Peyer's patch (tissue), 4 donors: Measurements from ENCODE around the gene OLFM1. TPM values are rescaled to one million over a fixed set of nuclear protein-coding genes. Genes with fewer than 3 reads are reported as not detected.

Source experiments
- DNase-seq, 3 donors: peaks; one replicate each; pipeline ENCODE4 v3.0.0-alpha.2; 2017 to 2019
- H3K27ac ChIP-seq, 4 donors: fragments of 200-600 bp; sonication (generic); one replicate each; pipeline ENCODE4 v1.5.1; 2016 to 2019
- H3K27me3 ChIP-seq, 2 donors: fragments of 200-600 bp; sonication (generic); one replicate each; pipeline ENCODE4 v1.5.1; 2019
- H3K36me3 ChIP-seq, 3 donors: fragments of 200-600 bp; sonication (generic); one replicate each; pipeline ENCODE4 v1.5.1; 2016 to 2019
- H3K4me1 ChIP-seq, 4 donors: fragments of 200-600 bp; sonication (generic); one replicate each; pipeline ENCODE4 v1.5.1; 2016 to 2019
- H3K4me3 ChIP-seq, 4 donors: fragments of 200-600 bp; sonication (generic); 1 replicate in 3 of 4; 2 replicates in 1 of 4; pipeline ENCODE4 v1.5.1; 2016 to 2019; ENCODE audit warnings: mild to moderate bottlenecking in 1 of 4
- H3K9me3 ChIP-seq, 4 donors: fragments of 200-600 bp; sonication (generic); one replicate each; pipeline ENCODE4 v1.5.1; 2016 to 2019; ENCODE audit warnings: mild to moderate bottlenecking in 1 of 4
- CTCF ChIP-seq, 6 experiments: fragments of 450-650 bp in 4 of 6; fragments of 200-600 bp in 2 of 6; sonication (generic) in 1 of 6; IDR thresholded peaks; one replicate each; pipeline ENCODE4 v1.5.1; 2017 to 2019; ENCODE audit warnings: antibody characterized with exemption in 6 of 6, mild to moderate bottlenecking in 3 of 6, moderate library complexity in 1 of 6
- POLR2A ChIP-seq, 2 donors: fragments of 450-650 bp; IDR thresholded peaks; one replicate each; pipeline ENCODE4 v1.5.1; 2017; ENCODE audit warnings: antibody characterized with exemption in 2 of 2, mild to moderate bottlenecking in 2 of 2, moderate library complexity in 2 of 2
- total RNA-seq, 4 donors: library from RNA; depleted of rRNA; stranded (reverse); fragments of >200 nt; gene quantifications; one replicate each; pipeline ENCODE4 v1.1.0, GENCODE V29; 2016

Gene OLFM1
- total RNA-seq, 4 donors from 2014 or later = 2.5 to 5.8 (median 4.9) TPM

- TF ChIP-seq POLR2A (IDR thresholded peaks at IDR 0.05) (no peak), CTCF (IDR thresholded peaks at IDR 0.05) (no peak)
- DNase-seq = peak in 1 of 3 donors; percentile 8
- no peaks in the 10 kb centered on the region for H3K9me3 ChIP-seq
- no peaks in the 10 kb centered on the region for H3K4me1 ChIP-seq
- no peaks in the 10 kb centered on the region for H3K36me3 ChIP-seq
- no peak overlapping the region for H3K4me3 ChIP-seq
- H3K27me3 ChIP-seq = no peaks in the 10 kb centered on the region
- no peak overlapping the region for H3K27ac ChIP-seq
Observed at GRCh38 chr9:135040892-135041291, 46.6 kb upstream of the OLFM1 start.

GRCh38 chr9:135043345-135043744, 44.1 kb upstream of the OLFM1 start:
- no peaks in the 10 kb centered on the region for H3K9me3 ChIP-seq
- H3K4me1 ChIP-seq = no peaks in the 10 kb centered on the region
- TF ChIP-seq CTCF (IDR thresholded peaks at IDR 0.05) (no peak), POLR2A (IDR thresholded peaks at IDR 0.05) (no peak)
- no peaks in the 10 kb centered on the region for H3K27me3 ChIP-seq
- peak; percentile 6 to 14 (median 8) for DNase-seq
- no peaks in the 10 kb centered on the region for H3K36me3 ChIP-seq
- H3K27ac ChIP-seq = no peak overlapping the region
- H3K4me3 ChIP-seq = no peak overlapping the region

- TF ChIP-seq POLR2A (IDR thresholded peaks at IDR 0.05) (no peak), CTCF (IDR thresholded peaks at IDR 0.05) (no peak)
- Histone ChIP-seq H3K27me3 (no peaks in the 10 kb centered on the region), H3K9me3 (no peaks in the 10 kb centered on the region), H3K27ac (no peak overlapping the region), H3K4me1 (no peaks in the 10 kb centered on the region), H3K4me3 (no peak overlapping the region), H3K36me3 (no peaks in the 10 kb centered on the region)
- peak; percentile 4 to 30 (median 21) for DNase-seq
Observed at GRCh38 chr9:135045264-135045927, 42.1 kb upstream of the OLFM1 start.

- no peaks in the 10 kb centered on the region for H3K9me3 ChIP-seq
- H3K27me3 ChIP-seq = no peaks in the 10 kb centered on the region
- no peak overlapping the region for H3K4me3 ChIP-seq
- no peaks in the 10 kb centered on the region for H3K36me3 ChIP-seq
- no peaks in the 10 kb centered on the region for H3K4me1 ChIP-seq
- DNase-seq = peak; percentile 0 to 34 (median 22)
- H3K27ac ChIP-seq = no peak overlapping the region
- no peak for TF ChIP-seq CTCF (IDR thresholded peaks at IDR 0.05)
- TF ChIP-seq POLR2A (IDR thresholded peaks at IDR 0.05) = no peak
Observed at GRCh38 chr9:135045928-135046738, 41.3 kb upstream of the OLFM1 start.

- peak; percentile 10 to 40 (median 37) for DNase-seq
- H3K4me1 ChIP-seq = no peaks in the 10 kb centered on the region
- no peak for TF ChIP-seq POLR2A (IDR thresholded peaks at IDR 0.05)
- TF ChIP-seq CTCF (IDR thresholded peaks at IDR 0.05) = no peak
- H3K4me3 ChIP-seq = no peak overlapping the region
- H3K36me3 ChIP-seq = no peaks in the 10 kb centered on the region
- no peaks in the 10 kb centered on the region for H3K9me3 ChIP-seq
- H3K27ac ChIP-seq = no peak overlapping the region
- no peaks in the 10 kb centered on the region for H3K27me3 ChIP-seq
Observed at GRCh38 chr9:135046739-135047350, 40.6 kb upstream of the OLFM1 start.
